ENCODE results near the gene TMEM135. TPM values are rescaled to one million over a fixed set of nuclear protein-coding genes. Genes with fewer than 3 reads are reported as not detected.

The TMEM135 gene
- total RNA-seq, 1 experiment from 2014 or later = 70.3 TPM

DNA sequence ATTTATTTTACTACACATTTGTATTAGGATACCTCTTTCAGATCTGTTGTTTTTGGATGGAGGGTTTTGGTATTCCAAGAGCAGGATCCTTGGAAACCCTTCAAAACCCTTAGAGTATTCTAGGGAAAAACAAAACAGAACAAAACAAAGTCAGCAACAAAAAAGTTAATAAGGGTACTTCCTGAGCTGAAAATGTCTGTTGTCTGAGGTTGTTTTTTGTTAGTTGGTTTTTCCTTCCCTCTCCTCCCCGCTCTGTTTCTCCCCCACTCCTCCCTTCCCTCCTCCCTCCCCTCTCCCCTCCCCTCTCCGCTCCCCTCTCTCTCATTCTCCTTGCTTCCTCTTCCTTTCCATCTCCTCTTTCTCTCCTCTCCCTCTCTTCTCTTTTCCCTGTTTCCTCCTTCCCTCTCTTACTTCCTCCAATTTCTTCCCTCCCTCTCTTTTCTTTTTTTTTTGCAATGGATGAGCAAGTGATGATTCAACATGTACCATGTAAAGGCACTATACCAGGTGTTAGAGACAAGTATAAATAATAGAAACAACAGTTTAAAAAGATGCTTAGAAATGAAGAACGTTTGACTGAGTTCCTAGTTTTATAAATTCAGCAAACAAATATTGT is 160.6 kb downstream of the TMEM135 start:
- H3K4me3 ChIP-seq (ENCODE audit: low read depth, low read length, poor library complexity, severe bottlenecking) = no peak overlapping the region
- CTCF ChIA-PET = no interaction called here
- POLR2A ChIA-PET (ENCODE audit: low non-redundant PET) = no interaction called here
- H3K9me3 ChIP-seq (ENCODE audit: low read depth, low read length, poor library complexity, severe bottlenecking) = no peaks in the 10 kb centered on the region
- peak; percentile 38 for DNase-seq (ENCODE audit: low spot score)
- no peaks in the 10 kb centered on the region for H3K36me3 ChIP-seq (ENCODE audit: insufficient read depth, low read length, poor library complexity, severe bottlenecking)
- intact Hi-C loops (cut with micrococcal nuclease; ENCODE audit: unreplicated experiment) = loop anchor here (5.0 to 10.0 kb wide), 2 partner anchors 64 to 226 kb away; no protein-coding TSS in a partner anchor
- H3K27me3 ChIP-seq (replicated peaks; ENCODE audit: insufficient read depth, low read depth, low read length, poor library complexity) = no peaks in the 10 kb centered on the region
- H3K4me1 ChIP-seq (ENCODE audit: insufficient read depth, low read length, poor library complexity, severe bottlenecking) = peaks cover 78% of the 10 kb centered on the region
- BruUV-seq (replicated peaks) = no TSS peak
- H3K27ac ChIP-seq (ENCODE audit: low read depth, low read length, poor library complexity, severe bottlenecking) = peak overlapping the region; percentile 99
- TF ChIP-seq EZH2 (IDR thresholded peaks at IDR 0.05; ENCODE audit: borderline replicate concordance, low read depth, low read length, poor library complexity, severe bottlenecking) = no peak
- TF ChIP-seq, protein P1, sequence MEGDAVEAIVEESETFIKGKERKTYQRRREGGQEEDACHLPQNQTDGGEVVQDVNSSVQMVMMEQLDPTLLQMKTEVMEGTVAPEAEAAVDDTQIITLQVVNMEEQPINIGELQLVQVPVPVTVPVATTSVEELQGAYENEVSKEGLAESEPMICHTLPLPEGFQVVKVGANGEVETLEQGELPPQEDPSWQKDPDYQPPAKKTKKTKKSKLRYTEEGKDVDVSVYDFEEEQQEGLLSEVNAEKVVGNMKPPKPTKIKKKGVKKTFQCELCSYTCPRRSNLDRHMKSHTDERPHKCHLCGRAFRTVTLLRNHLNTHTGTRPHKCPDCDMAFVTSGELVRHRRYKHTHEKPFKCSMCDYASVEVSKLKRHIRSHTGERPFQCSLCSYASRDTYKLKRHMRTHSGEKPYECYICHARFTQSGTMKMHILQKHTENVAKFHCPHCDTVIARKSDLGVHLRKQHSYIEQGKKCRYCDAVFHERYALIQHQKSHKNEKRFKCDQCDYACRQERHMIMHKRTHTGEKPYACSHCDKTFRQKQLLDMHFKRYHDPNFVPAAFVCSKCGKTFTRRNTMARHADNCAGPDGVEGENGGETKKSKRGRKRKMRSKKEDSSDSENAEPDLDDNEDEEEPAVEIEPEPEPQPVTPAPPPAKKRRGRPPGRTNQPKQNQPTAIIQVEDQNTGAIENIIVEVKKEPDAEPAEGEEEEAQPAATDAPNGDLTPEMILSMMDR (conservative IDR thresholded peaks at IDR 0.05; ENCODE audit: low read depth, low read length) = no peak

DNA sequence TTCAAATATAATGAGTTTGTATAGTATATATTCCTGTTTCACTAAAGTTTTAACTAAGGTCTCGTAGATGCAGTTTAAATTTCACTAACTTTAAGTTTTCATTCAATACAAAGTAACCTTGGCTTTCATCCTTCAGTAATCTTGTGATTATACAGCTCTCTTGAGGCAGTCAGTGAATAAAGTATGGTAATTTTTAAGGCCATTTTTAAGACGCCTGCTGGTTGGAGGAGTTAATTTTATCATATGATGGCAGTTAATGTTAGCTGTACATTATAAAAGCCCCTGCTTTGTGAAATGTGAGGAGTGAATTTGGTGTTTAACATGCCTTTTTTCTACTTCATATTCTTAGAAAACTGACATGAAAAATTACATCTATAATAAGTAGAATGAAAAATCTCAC is 163.6 kb downstream of the TMEM135 start:
- POLR2A ChIA-PET (ENCODE audit: low non-redundant PET) = interaction anchor here (0.5 kb wide), 1 partner anchor 164 kb away, joined by 6 read pairs; the partner anchor contains the start of gene TMEM135
- peak overlapping the region; percentile 57 for H3K27ac ChIP-seq (ENCODE audit: low read depth, low read length, poor library complexity, severe bottlenecking)
- intact Hi-C loops (cut with micrococcal nuclease; ENCODE audit: unreplicated experiment) = no loop called here
- CTCF ChIA-PET = no interaction called here
- H3K4me3 ChIP-seq (ENCODE audit: low read depth, low read length, poor library complexity, severe bottlenecking) = no peak overlapping the region
- H3K36me3 ChIP-seq (ENCODE audit: insufficient read depth, low read length, poor library complexity, severe bottlenecking) = no peaks in the 10 kb centered on the region
- no TSS peak for BruUV-seq (replicated peaks)
- peaks cover 52% of the 10 kb centered on the region for H3K4me1 ChIP-seq (ENCODE audit: insufficient read depth, low read length, poor library complexity, severe bottlenecking)
- DNase-seq (ENCODE audit: low spot score) = peak; percentile 72
- TF ChIP-seq EZH2 (IDR thresholded peaks at IDR 0.05; ENCODE audit: borderline replicate concordance, low read depth, low read length, poor library complexity, severe bottlenecking) = no peak
- TF ChIP-seq, protein P1 (conservative IDR thresholded peaks at IDR 0.05; ENCODE audit: low read depth, low read length) = peak; percentile 21; the same call in 1 of the 2 replicates
- H3K27me3 ChIP-seq (replicated peaks; ENCODE audit: insufficient read depth, low read depth, low read length, poor library complexity) = no peaks in the 10 kb centered on the region
- no peaks in the 10 kb centered on the region for H3K9me3 ChIP-seq (ENCODE audit: low read depth, low read length, poor library complexity, severe bottlenecking)

DNA sequence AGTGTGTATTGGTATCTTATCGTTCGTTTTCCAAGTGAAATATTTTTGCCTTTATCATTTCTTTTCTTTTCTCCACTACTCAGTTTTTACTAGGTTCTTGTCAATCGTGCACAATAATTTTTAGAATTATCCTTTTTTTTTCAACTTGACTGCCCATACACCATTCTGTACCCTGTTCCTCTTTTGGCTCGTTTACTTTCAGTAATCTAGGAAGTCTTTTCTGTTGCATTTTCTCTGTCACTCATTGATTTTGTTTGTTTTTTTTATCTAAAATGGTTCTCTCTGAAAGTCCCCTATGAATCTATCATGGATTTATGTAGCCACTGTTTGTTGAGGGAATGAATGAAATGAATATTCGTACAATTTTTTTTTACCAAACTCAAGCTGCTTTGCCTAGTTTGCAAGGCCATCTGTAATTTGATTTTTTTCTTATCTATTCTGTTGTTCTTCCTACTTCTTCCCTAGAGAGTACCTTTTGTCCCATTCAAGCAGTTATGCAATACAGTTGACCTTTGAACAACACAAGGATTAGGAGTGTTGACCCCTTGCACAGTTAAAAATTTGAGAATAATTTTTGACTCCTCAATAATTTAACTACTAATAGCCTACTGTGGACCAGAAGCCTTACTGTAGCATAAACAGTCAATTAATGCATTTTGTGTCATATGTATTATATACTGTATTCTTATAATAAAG is 166.3 kb downstream of the TMEM135 start:
- ChIA-PET POLR2A (ENCODE audit: low non-redundant PET) (no interaction called here), CTCF (no interaction called here)
- Histone ChIP-seq H3K9me3 (ENCODE audit: low read depth, low read length, poor library complexity, severe bottlenecking) (peaks cover 8% of the 10 kb centered on the region), H3K27ac (ENCODE audit: low read depth, low read length, poor library complexity, severe bottlenecking) (no peak overlapping the region), H3K36me3 (ENCODE audit: insufficient read depth, low read length, poor library complexity, severe bottlenecking) (no peaks in the 10 kb centered on the region), H3K4me1 (ENCODE audit: insufficient read depth, low read length, poor library complexity, severe bottlenecking) (peaks cover 27% of the 10 kb centered on the region), H3K27me3 (replicated peaks; ENCODE audit: insufficient read depth, low read depth, low read length, poor library complexity) (no peaks in the 10 kb centered on the region), H3K4me3 (ENCODE audit: low read depth, low read length, poor library complexity, severe bottlenecking) (no peak overlapping the region)
- DNase-seq (ENCODE audit: low spot score) = no peak
- no TSS peak for BruUV-seq (replicated peaks)
- intact Hi-C loops (cut with micrococcal nuclease; ENCODE audit: unreplicated experiment) = no loop called here
- TF ChIP-seq EZH2 (IDR thresholded peaks at IDR 0.05; ENCODE audit: borderline replicate concordance, low read depth, low read length, poor library complexity, severe bottlenecking) = no peak
- TF ChIP-seq, protein P1 (conservative IDR thresholded peaks at IDR 0.05; ENCODE audit: low read depth, low read length) = no peak
